NCI-H1694 treated with DMSO at 0.1 percent for 48 hours (cell line): ENCODE measurements around the gene PDCD11.
"Not testable (repeated sequence)": the region's sequence is repeated elsewhere in the genome, so short reads cannot be mapped to it uniquely, and the experiment has no call there.

Experiments
- DNase-seq: peaks from one replicate; lab custom pipeline; 2025; lab: John Stamatoyannopoulos, UW

The PDCD11 gene

DNA sequence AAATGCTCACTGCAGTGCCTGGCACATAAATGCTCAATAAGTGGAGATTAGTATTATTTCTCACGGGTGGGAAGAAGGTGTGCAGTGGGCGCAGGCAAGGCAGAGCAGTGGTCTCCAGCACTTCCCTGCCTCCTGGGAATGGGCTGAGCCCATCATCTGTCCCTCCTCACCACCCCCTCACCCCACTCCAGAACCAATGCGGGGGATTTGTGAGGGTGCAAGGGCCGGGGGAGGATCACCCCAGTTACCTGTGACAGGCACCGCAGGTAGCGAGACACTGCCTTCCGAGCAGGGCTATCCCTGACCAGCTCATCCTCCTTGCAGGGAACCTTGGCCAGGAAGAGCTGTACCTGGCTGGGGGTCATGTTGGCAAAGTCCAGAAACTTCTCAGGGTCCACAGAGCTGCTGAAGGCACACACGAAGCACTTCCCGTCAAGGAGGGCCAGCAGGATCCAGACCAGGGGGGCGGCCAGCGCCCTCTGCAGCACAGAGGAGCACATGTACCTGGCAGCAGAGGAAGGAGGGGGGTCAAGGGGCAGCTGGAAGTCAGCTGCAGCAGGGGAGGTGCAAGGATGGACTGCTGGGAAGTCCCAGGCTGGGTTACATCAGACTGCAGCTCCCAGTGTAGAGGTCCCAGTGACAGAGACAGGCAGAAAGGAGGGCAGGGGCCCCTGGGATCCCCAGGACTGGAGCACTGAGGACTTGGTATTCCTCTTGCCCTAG is 79.8 kb downstream of the PDCD11 start:
- no peak for DNase-seq

GRCh38 chr10:103478671-103479070 is 82.2 kb downstream of the PDCD11 start:
- DNase-seq, result no peak

DNA sequence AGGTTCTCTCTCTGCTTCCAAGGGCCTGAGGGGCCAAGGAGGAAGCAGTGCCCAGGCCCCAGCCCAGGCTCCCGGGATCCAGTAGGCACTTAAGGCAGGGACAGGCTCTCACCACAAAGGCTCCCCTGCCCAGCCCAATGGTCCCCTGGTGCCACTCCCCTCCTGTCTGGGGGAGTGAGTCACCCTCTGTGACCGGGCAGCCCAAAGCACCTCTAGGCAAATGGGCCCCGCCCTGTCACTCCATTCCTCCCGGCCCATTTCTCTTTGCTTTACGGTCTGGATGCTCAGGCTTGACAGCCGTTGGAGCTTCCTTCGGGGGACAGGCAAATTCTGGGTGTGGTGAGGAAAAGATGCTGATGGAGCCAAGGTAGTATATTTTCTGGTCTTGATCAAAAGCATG is 82.7 kb downstream of the PDCD11 start, which contains the start of gene CALHM3:
TSS of gene CALHM3 (minus strand) at position 106 of the 400 bp plus-strand sequence. CDS start 208 bp downstream, outside the sequence.
- no peak for DNase-seq

DNA sequence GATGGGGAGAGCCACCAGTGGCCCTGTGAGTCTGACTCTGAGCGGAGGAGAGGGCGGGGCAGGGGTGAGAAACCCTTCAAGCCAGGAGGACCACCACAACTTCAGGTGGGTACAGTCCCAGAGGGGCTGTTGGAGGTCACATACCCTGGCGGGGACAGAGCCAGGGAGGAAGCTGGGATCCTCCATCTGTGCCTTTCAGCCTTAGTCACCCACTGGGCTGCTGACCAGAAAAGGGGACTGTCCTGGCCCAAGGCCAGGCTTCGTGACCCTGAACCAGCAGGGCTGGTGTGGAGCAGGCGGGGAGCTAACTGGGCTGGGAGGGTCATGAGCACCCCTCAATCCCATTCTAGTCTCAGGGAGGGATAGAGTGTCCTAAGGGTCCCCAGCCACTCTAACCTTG is 84.1 kb downstream of the PDCD11 start:
- no peak for DNase-seq

DNA sequence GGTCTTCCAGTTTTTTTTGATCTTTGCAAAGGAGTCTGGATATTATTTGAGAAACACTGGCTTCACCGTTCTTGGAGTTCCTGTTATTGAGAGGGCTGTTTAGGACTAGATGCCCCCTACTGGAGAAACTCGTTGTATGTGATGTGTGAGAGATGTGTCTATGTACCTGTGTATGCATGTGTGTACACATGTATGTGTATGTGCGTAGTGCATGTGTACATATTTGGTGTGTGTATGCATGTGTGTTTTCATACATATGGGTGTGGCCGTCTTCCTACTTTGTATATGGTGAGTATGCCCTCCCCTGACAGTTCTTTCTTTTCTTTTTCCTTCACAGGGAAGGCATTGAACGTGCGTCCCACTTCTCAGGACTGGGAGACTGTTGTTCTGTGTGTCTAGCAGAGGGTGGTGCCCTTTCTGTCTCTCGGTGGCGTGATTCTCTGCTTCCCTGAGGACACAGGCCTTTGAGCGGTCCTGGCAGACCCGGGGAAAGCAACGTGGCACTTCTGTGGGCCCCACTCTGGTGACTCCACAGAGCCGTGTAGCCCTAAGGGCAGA is 85.6 kb downstream of the PDCD11 start:
- DNase-seq, result peak; percentile 73

DNA sequence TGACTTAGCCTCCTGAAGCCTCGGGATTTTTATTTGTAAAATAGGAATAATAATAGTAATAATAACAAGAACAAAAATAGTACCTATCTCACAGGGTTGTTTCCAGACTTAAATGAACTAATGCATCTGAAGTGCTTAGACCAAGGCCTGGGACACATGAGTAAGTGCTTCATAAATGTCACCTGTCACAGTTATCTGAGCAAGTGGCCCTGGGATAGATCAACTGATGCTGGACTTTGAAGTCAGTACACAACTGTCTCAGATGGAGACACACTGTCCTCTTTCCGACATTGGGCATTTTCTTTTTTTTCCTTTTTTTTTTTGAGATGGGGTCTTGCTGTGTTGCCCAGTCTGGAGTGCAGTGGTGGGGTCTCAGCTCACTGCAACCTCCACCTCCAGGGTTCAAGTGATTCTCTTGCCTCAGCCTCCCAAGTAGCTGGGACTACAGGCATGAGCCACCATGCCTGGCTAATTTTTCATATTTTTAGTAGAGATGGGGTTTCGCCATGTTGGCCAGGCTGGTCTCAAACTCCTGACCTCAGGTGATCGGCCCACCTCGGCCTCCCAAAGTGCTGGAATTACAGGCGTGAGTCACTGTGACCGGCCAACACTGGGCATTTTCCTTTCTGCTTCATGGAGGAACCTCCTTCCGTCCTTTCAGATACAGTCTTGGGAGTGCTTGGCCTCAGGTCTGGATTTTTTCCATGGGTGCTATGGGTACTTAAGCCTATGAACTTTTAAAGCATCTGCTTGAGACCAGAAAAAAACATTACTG is 90.4 kb downstream of the PDCD11 start:
- not testable (repeated sequence) for DNase-seq

DNA sequence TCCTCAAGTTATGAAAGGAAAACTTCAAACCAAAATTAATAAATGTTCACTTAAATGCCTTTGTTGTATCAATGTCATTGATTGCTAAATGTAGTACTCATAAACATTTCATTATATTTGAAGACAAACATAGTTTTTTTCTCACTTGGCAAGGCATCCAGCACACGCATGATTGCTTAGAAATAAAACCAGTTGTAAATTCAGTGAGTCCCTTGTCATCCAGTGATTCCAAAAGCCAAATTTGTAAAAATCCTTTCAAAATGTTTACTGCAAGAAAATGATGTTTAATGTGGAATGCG is 90.9 kb downstream of the PDCD11 start:
- DNase-seq, result no peak

DNA sequence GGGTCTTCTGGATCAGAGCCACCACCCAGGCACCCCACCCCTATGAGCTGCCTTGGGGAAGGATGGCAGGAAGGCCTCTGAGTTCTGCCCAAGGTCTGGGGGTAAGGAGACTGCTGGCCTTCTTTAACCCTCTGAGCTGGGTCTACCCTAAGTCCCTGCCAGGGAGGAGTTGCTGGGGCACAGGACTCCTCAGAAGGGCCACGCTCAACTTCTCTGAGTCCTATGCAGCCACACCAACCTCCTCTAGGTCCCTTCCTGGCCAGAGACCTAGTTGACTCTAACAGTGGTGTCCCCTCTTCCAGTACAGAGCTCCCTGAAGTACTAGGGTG is 94.5 kb downstream of the PDCD11 start:
- no peak for DNase-seq

- no peak for DNase-seq
These were observed 95.4 kb downstream of the PDCD11 start for GRCh38 chr10:103491729-103492364.

DNA sequence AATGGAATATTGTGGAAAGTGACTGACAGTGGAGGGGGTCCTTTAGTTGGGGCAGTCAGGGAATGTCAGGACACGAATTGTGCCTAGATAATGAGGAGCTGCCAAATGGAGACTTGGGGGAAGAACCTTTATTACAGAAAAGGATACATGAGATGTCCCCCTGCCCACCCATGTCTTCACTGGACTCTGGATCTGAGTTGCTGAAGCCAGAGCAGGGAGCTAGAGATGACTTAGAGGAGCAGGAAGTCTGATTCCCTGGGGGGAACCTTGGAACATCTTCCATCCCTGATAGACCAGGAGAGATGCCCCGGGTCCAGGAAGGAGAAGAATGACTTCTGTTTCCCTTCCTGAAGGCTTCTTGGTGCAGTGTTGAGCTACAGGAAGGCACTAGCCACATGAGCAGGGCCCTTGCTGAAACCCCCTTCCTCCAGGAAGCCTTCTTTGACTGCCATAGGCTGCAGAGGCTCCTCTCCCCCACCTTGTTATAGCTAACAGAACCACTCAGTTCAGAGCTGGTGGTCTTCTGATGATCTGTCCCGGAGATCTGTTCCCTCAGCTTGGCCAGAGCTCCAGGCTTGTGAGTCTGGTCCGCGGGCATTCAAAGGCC is 96.3 kb downstream of the PDCD11 start:
- no peak for DNase-seq

GRCh38 chr10:103493362-103493915 is 97.0 kb downstream of the PDCD11 start, which contains the start of gene NEURL1:
Gene NEURL1, plus strand, starts transcription at chr10:103493705. Its CDS starts 683 bp downstream, at chr10:103494388.
- DNase-seq, result no peak

- no peak for DNase-seq
These were observed 97.8 kb downstream of the PDCD11 start for GRCh38 chr10:103493916-103494877.

- DNase-seq, result no peak
These were observed 98.9 kb downstream of the PDCD11 start for GRCh38 chr10:103495321-103495720.
